Measurements from ENCODE around the gene ZNF350. TPM values are rescaled to one million over a fixed set of nuclear protein-coding genes. Genes with fewer than 3 reads are reported as not detected.
"Not testable (repeated sequence)": the region's sequence is repeated elsewhere in the genome, so short reads cannot be mapped to it uniquely, and the experiment has no call there.

ZNF350 gene
- total and polyA plus RNA-seq, 9 donors = 6.2 to 9.9 (median 7.2) TPM

DNA sequence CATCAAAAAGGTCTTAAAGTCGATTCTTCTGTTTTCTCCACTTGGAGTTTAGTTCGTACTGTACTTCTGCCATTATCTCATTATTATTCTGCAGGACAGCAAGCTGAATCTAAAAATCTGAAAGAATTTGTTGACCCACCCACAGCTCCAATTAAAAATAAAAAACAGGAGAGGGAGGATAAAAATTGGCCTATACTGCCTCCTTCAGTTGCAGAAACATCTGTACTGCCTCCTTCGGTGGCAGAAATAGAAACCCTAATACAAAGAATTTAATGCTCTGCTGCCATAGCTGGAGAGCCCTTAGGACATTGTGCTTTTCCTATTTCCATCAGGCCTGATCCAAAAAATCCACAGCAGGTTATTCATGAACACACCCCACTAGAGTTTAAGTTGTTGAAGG lies 9.8 kb downstream of the ZNF350 start:
- Histone ChIP-seq H3K4me1 (ENCODE audit: control insufficient read depth, insufficient read depth, low read length) (no peaks in the 10 kb centered on the region), H3K27ac (ENCODE audit: low read length) (no peak overlapping the region), H3K27me3 (ENCODE audit: control insufficient read depth, insufficient read depth, low read length) (no peaks in the 10 kb centered on the region), H3K9me3 (replicated peaks; ENCODE audit: control insufficient read depth, low read depth, low read length) (peaks cover 78% of the 10 kb centered on the region), H3K4me3 (ENCODE audit: low read length) (no peak overlapping the region), H3K36me3 (ENCODE audit: control insufficient read depth, insufficient read depth, low read length) (peaks cover 32% of the 10 kb centered on the region)
- no CpG with 5 or more reads among the region's 3 CpGs for WGBS (ENCODE audit: insufficient coverage)
- DNase-seq = no peak

DNA sequence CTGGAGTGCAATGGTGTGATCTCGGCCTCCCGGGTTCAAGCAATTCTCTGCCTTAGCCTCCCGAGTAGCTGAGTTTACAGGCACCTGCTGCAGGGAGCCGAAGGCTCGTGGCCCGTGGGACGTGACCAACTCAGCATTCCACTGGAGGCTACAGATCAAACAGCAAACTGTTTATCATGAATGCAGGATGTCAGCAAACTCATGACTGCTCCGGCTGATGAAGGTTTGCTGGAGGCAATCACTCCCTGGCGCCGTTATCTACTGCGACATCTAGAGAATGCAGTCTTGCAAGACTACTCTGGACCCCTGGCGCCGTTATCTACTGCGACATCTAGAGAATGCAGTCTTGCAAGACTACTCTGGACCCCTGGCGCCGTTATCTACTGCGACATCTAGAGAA lies 10.9 kb downstream of the ZNF350 start:
- not testable (repeated sequence) for H3K27me3 ChIP-seq (ENCODE audit: control insufficient read depth, insufficient read depth, low read length); H3K4me3 ChIP-seq (ENCODE audit: low read length); H3K27ac ChIP-seq (ENCODE audit: low read length); H3K4me1 ChIP-seq (ENCODE audit: control insufficient read depth, insufficient read depth, low read length); DNase-seq
- peaks cover 81% of the 10 kb centered on the region for H3K9me3 ChIP-seq (replicated peaks; ENCODE audit: control insufficient read depth, low read depth, low read length)
- peaks cover 43% of the 10 kb centered on the region for H3K36me3 ChIP-seq (ENCODE audit: control insufficient read depth, insufficient read depth, low read length)
- WGBS (ENCODE audit: insufficient coverage) = 98% methylated on average over 12 of the region's 17 CpGs

DNA sequence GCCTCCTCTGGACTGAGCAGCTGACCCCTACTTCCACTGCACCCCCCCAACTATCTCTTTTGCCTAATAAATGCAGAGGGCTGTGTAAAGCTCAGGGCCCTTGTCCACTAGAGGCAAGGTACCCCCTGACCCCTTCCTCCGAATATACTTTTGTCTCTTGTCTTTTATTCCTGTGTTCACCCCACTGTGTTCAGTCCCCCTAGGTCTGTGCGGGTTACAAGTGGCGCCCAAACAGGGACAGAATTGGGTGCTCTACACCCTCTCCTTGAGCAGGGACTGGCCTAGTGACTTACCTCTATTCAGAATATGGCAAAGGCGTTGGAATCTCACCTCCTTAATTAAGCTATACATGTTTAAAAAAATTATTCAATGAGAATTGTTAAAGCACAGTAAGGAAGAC lies 15.0 kb downstream of the ZNF350 start:
- Histone ChIP-seq H3K27ac (ENCODE audit: low read length) (no peak overlapping the region), H3K4me3 (ENCODE audit: low read length) (no peak overlapping the region), H3K4me1 (ENCODE audit: control insufficient read depth, insufficient read depth, low read length) (no peaks in the 10 kb centered on the region), H3K27me3 (ENCODE audit: control insufficient read depth, insufficient read depth, low read length) (peaks cover 2% of the 10 kb centered on the region), H3K9me3 (replicated peaks; ENCODE audit: control insufficient read depth, low read depth, low read length) (peaks cover 80% of the 10 kb centered on the region), H3K36me3 (ENCODE audit: control insufficient read depth, insufficient read depth, low read length) (peaks cover 59% of the 10 kb centered on the region)
- 100% methylated on average over 3 of the region's 4 CpGs for WGBS (ENCODE audit: insufficient coverage)
- peak; percentile 4 for DNase-seq

DNA sequence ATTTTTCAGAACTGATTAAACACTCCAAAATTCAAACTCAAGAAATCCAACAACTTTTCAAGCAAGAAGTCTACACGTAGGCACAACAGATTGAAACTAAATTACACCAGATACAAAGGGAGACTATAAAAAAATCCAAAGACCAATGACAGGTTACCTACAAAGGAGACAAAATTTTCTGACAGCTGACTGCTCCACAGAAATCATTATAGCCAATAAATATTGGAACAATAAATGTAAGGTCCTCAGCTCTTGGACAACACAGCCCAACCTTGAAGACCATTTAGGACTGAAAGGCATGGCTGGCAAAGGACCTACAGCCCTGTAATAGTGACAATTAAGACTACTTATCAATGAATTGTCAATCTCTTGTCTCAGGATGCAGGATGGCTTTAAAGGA lies 15.9 kb downstream of the ZNF350 start:
- Histone ChIP-seq H3K9me3 (replicated peaks; ENCODE audit: control insufficient read depth, low read depth, low read length) (peaks cover 81% of the 10 kb centered on the region), H3K4me3 (ENCODE audit: low read length) (no peak overlapping the region), H3K4me1 (ENCODE audit: control insufficient read depth, insufficient read depth, low read length) (no peaks in the 10 kb centered on the region), H3K27ac (ENCODE audit: low read length) (no peak overlapping the region), H3K36me3 (ENCODE audit: control insufficient read depth, insufficient read depth, low read length) (peaks cover 68% of the 10 kb centered on the region), H3K27me3 (ENCODE audit: control insufficient read depth, insufficient read depth, low read length) (peaks cover 2% of the 10 kb centered on the region)
- WGBS (ENCODE audit: insufficient coverage) = 100% methylated on average over 1 of the region's 1 CpG
- DNase-seq = no peak

DNA sequence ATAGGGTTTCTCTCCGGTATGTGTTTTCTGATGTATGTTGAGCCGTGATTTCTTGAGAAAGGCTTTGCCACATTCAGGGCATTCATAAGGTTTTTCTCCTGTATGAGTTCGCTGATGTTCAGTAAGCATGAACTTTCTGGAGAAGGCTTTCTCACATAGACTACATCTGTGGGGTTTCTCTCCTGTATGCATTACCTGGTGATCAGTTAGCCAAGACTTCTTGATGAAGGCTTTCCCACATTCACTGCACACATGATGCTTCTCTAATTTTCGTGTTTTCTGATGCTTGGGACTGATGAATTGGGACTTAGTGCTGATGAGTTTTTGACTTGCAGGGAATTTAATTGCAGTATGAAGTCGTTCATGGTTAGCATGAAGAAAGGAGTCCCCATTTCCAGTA lies 21.1 kb downstream of the ZNF350 start:
- DNase-seq = no peak
- no peak overlapping the region for H3K4me3 ChIP-seq (ENCODE audit: low read length)

DNA sequence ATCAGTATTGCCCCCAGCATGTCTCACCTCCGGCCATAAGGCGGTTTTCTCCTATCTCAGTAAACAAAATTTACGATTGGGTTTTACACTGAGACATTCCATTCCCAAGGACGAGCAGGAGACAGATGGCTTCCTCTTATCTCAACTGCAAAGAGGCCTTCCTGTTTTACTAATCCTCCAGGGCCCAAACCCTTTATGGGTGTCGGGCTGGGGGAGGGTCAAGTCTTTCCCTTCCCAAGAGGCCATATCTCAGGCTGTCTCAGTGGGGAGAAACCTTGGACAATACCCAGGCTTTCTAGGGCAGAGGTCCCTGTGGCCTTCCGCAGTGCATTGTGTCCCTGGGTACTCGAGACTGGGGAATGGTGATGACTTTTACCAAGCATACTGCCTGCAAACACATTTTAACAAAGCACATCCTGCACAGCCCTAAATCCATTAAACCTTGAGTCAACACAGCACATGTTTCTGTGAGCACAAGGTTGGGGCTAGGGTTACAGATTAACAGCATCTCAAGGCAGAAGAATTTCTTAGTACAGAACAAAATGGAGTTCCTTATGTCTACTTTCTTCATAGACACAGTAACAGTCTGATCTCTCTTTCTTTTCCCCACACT lies 25.9 kb downstream of the ZNF350 start:
- not testable (repeated sequence) for H3K4me1 ChIP-seq (ENCODE audit: control insufficient read depth, insufficient read depth, low read length); H3K27ac ChIP-seq (ENCODE audit: low read length); DNase-seq; H3K27me3 ChIP-seq (ENCODE audit: control insufficient read depth, insufficient read depth, low read length); H3K4me3 ChIP-seq (ENCODE audit: low read length)
- Histone ChIP-seq H3K9me3 (replicated peaks; ENCODE audit: control insufficient read depth, low read depth, low read length) (peaks cover 23% of the 10 kb centered on the region), H3K36me3 (ENCODE audit: control insufficient read depth, insufficient read depth, low read length) (peaks cover 12% of the 10 kb centered on the region)
- 31% methylated on average over 2 of the region's 7 CpGs for WGBS (ENCODE audit: insufficient coverage)

More for the DNA sequence above, 21.1 kb downstream of the ZNF350 start:
- peaks cover 59% of the 10 kb centered on the region for H3K9me3 ChIP-seq (replicated peaks; ENCODE audit: control insufficient read depth, low read depth, low read length)
- no CpG with 5 or more reads among the region's 5 CpGs for WGBS (ENCODE audit: insufficient coverage)
- H3K27me3 ChIP-seq (ENCODE audit: control insufficient read depth, insufficient read depth, low read length) = no peaks in the 10 kb centered on the region
- H3K36me3 ChIP-seq (ENCODE audit: control insufficient read depth, insufficient read depth, low read length) = peaks cover 47% of the 10 kb centered on the region
- no peaks in the 10 kb centered on the region for H3K4me1 ChIP-seq (ENCODE audit: control insufficient read depth, insufficient read depth, low read length)
- H3K27ac ChIP-seq (ENCODE audit: low read length) = no peak overlapping the region

DNA sequence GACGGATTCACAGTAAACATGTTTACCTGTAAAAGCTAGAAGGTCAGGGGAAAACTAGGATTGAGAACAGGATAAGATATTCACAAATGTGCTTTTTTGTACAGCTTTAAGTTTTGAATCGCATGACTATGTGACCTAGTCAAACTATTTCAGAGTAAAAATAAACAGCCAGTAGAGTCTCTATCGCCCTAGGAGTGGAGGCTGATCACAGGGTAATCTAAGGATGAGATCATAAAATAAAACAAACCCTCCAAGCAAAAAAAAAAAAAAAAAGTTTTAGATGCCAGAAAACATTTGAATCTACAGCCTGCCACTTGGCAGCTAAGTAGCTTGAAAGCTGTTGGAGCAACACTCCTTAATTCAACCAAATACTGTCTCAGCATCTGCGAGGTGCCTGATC lies 26.8 kb downstream of the ZNF350 start:
- Histone ChIP-seq H3K4me1 (ENCODE audit: control insufficient read depth, insufficient read depth, low read length) (no peaks in the 10 kb centered on the region), H3K4me3 (ENCODE audit: low read length) (no peak overlapping the region), H3K9me3 (replicated peaks; ENCODE audit: control insufficient read depth, low read depth, low read length) (peaks cover 14% of the 10 kb centered on the region), H3K27me3 (ENCODE audit: control insufficient read depth, insufficient read depth, low read length) (no peaks in the 10 kb centered on the region), H3K27ac (ENCODE audit: low read length) (no peak overlapping the region), H3K36me3 (ENCODE audit: control insufficient read depth, insufficient read depth, low read length) (peaks cover 2% of the 10 kb centered on the region)
- WGBS (ENCODE audit: insufficient coverage) = no CpG with 5 or more reads among the region's 4 CpGs
- no peak for DNase-seq

DNA sequence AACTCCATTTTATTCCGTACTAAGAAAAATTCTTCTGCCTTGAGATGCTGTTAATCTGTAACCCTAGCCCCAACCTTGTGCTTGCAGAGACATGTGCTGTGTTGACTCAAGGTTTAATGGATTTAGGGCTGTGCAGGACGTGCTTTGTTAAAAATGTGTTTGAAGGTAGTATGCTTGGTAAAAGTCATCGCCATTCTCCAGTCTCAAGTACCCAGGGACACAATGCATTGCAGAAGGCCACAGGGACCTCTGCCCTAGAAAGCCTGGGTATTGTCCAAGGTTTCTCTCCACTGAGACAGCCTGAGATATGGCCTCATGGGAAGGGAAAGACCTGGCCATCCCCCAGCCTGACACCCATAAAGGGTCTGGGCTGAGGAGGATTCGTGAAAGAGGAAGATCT lies 28.8 kb downstream of the ZNF350 start:
- not testable (repeated sequence) for H3K4me3 ChIP-seq (ENCODE audit: low read length); H3K27me3 ChIP-seq (ENCODE audit: control insufficient read depth, insufficient read depth, low read length); H3K27ac ChIP-seq (ENCODE audit: low read length); H3K36me3 ChIP-seq (ENCODE audit: control insufficient read depth, insufficient read depth, low read length); H3K4me1 ChIP-seq (ENCODE audit: control insufficient read depth, insufficient read depth, low read length); H3K9me3 ChIP-seq (replicated peaks; ENCODE audit: control insufficient read depth, low read depth, low read length); DNase-seq
- no CpG with 5 or more reads among the region's 4 CpGs for WGBS (ENCODE audit: insufficient coverage)

DNA sequence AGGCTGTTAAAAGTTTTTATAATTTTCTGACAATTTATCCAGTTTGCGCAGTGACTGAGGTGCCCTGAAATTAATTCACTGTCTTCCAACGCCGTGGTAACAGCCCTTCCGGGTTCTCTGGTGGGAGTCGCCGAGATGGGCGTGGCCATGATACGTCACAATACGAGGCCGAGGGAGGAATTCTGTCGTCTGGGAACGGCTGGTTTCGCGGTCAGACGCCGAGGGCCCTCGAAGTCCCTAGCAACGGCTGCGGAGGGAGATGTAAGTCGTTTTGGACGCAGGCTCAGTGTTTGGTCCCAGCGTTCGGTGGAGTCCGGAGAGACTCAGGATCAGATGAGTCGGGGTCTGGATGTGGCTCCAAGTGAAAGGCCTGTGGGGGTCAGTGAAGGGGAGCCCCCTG lies 37.7 kb downstream of the ZNF350 start:
- H3K27me3 ChIP-seq (ENCODE audit: control insufficient read depth, insufficient read depth, low read length) = no peaks in the 10 kb centered on the region
- H3K9me3 ChIP-seq (replicated peaks; ENCODE audit: control insufficient read depth, low read depth, low read length) = peaks cover 59% of the 10 kb centered on the region
- peaks cover 16% of the 10 kb centered on the region for H3K36me3 ChIP-seq (ENCODE audit: control insufficient read depth, insufficient read depth, low read length)
- no peaks in the 10 kb centered on the region for H3K4me1 ChIP-seq (ENCODE audit: control insufficient read depth, insufficient read depth, low read length)
- 19% methylated on average over 24 of the region's 25 CpGs for WGBS (ENCODE audit: insufficient coverage)
- H3K27ac ChIP-seq (ENCODE audit: low read length) = peak overlapping the region; percentile 55
- peak; percentile 70 for DNase-seq
- peak overlapping the region; percentile 41 for H3K4me3 ChIP-seq (ENCODE audit: low read length)

DNA sequence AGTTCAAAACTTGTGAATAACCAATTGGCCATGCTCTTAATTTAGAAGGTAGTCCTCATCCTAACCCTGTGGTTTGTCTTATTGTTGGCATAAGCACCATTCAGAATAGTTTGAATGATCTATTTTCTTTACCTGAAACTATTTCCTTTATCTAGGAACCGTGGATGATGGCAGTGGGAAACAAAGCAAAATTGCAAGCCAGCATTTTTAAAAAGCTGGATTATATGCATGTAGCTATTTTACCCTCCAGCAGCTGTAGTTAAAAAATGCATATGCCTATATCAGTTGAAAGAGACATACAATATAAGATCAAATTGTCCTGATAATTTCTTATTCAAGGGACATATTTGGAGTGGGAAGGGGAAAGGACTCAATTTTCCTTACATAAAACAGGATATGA lies 40.0 kb downstream of the ZNF350 start:
- Histone ChIP-seq H3K27ac (ENCODE audit: low read length) (no peak overlapping the region), H3K9me3 (replicated peaks; ENCODE audit: control insufficient read depth, low read depth, low read length) (peaks cover 72% of the 10 kb centered on the region), H3K36me3 (ENCODE audit: control insufficient read depth, insufficient read depth, low read length) (peaks cover 36% of the 10 kb centered on the region), H3K4me3 (ENCODE audit: low read length) (no peak overlapping the region), H3K27me3 (ENCODE audit: control insufficient read depth, insufficient read depth, low read length) (no peaks in the 10 kb centered on the region), H3K4me1 (ENCODE audit: control insufficient read depth, insufficient read depth, low read length) (no peaks in the 10 kb centered on the region)
- no peak for DNase-seq
- WGBS (ENCODE audit: insufficient coverage) = no CpG with 5 or more reads among the region's 1 CpG
